Measurements from ENCODE around the gene TK2.

GRCh38 chr16:66590322-66590721 lies 40.4 kb upstream of the TK2 start:
- TF ChIP-seq EZH2phosphoT487 (IDR thresholded peaks at IDR 0.05; ENCODE audit: insufficient read depth, low read depth), result no peak
- TF ChIP-seq EZH2 (IDR thresholded peaks at IDR 0.05; ENCODE audit: insufficient read depth, poor library complexity, severe bottlenecking), result no peak

Measured in GM23248 (cell line).